HG02798 (cell line): Measurements from ENCODE around the gene ROR2.

Source experiments
- ATAC-seq: cut with Tn5 transposase; IDR thresholded peaks from one replicate; pipeline ENCODE4 v1.9.1; 2021; ENCODE audit warnings: mild to moderate bottlenecking; ENCODE audit not compliant: unreplicated experiment, poor library complexity

The ROR2 gene

GRCh38 chr9:91611582-91611981, 338.4 kb downstream of the ROR2 start:
- no peak for ATAC-seq

GRCh38 chr9:91606255-91606995, 343.6 kb downstream of the ROR2 start:
- no peak for ATAC-seq

GRCh38 chr9:91604451-91605179, 345.4 kb downstream of the ROR2 start:
- no peak for ATAC-seq

- no peak for ATAC-seq
Observed at GRCh38 chr9:91603932-91604331, 346.1 kb downstream of the ROR2 start.

- ATAC-seq, result no peak
Observed at GRCh38 chr9:91599564-91599963, 350.5 kb downstream of the ROR2 start.

GRCh38 chr9:91591627-91592026, 358.4 kb downstream of the ROR2 start:
- ATAC-seq, result no peak

- no peak for ATAC-seq
Observed at GRCh38 chr9:91589101-91589553, 360.9 kb downstream of the ROR2 start.

- ATAC-seq, result no peak
Observed at GRCh38 chr9:91586282-91586681, 363.7 kb downstream of the ROR2 start.

GRCh38 chr9:91583966-91584365, 366.1 kb downstream of the ROR2 start:
- ATAC-seq, result no peak

GRCh38 chr9:91583161-91583875, 366.7 kb downstream of the ROR2 start:
- ATAC-seq, result no peak

GRCh38 chr9:91582181-91582580, 367.8 kb downstream of the ROR2 start:
- no peak for ATAC-seq

- ATAC-seq, result no peak
Observed at GRCh38 chr9:91580136-91580535, 369.9 kb downstream of the ROR2 start.

- no peak for ATAC-seq
Observed at GRCh38 chr9:91578911-91579310, 371.1 kb downstream of the ROR2 start.

- no peak for ATAC-seq
Observed at GRCh38 chr9:91577633-91578061, 372.4 kb downstream of the ROR2 start.

- ATAC-seq, result no peak
Observed at GRCh38 chr9:91572811-91573210, 377.2 kb downstream of the ROR2 start.

- no peak for ATAC-seq
Observed at GRCh38 chr9:91572044-91572443, 378.0 kb downstream of the ROR2 start.

- ATAC-seq, result no peak
Observed at GRCh38 chr9:91571036-91571435, 379.0 kb downstream of the ROR2 start.

GRCh38 chr9:91567642-91568274, 382.3 kb downstream of the ROR2 start:
- ATAC-seq, result no peak

GRCh38 chr9:91564081-91564670, 385.9 kb downstream of the ROR2 start:
- ATAC-seq, result no peak

GRCh38 chr9:91562416-91562815, 387.6 kb downstream of the ROR2 start:
- ATAC-seq, result no peak
